ENCODE data around the gene ZNG1E.
"Not testable (repeated sequence)": the region's sequence is repeated elsewhere in the genome, so short reads cannot be mapped to it uniquely, and the experiment has no call there.

Gene ZNG1E

GRCh38 chr9:65675589-65676021 is at the start of gene ZNG1E:
ZNG1E (plus strand) TSS chr9:65675928; CDS start chr9:65675977, 49 bp downstream.
- peak; percentile 10 for DNase-seq (ENCODE audit: low spot score)
- FAIRE-seq: not testable (repeated sequence)

- not testable (repeated sequence) for DNase-seq (ENCODE audit: low spot score); FAIRE-seq
These were observed 2.1 kb upstream of the ZNG1E start for GRCh38 chr9:65673579-65673978.

GRCh38 chr9:65675018-65675417 is 710 bp upstream of the ZNG1E start:
- not testable (repeated sequence) for DNase-seq (ENCODE audit: low spot score); FAIRE-seq

GRCh38 chr9:65676389-65676788 is 661 bp downstream of the ZNG1E start:
- not testable (repeated sequence) for FAIRE-seq; DNase-seq (ENCODE audit: low spot score)

GRCh38 chr9:65678533-65678932 is 2.8 kb downstream of the ZNG1E start:
- DNase-seq (ENCODE audit: low spot score): not testable (repeated sequence)
- FAIRE-seq: peak; percentile 11

- DNase-seq (ENCODE audit: low spot score); FAIRE-seq: not testable (repeated sequence)
These were observed 27.8 kb downstream of the ZNG1E start for GRCh38 chr9:65703550-65703949.

GRCh38 chr9:65714445-65714844 is 38.7 kb downstream of the ZNG1E start:
- DNase-seq (ENCODE audit: low spot score); FAIRE-seq: not testable (repeated sequence)

- DNase-seq (ENCODE audit: low spot score); FAIRE-seq: not testable (repeated sequence)
These were observed 61.4 kb downstream of the ZNG1E start, which contains the start of gene FOXD4L4 for GRCh38 chr9:65737096-65737564. FOXD4L4 (plus strand) TSS chr9:65737146; CDS start chr9:65737146, 0 bp downstream.

- not testable (repeated sequence) for FAIRE-seq; DNase-seq (ENCODE audit: low spot score)
These were observed 62.4 kb downstream of the ZNG1E start for GRCh38 chr9:65738133-65738532.

Measured in RCC 7860 (cell line).